ENCODE data around the gene MUC13.

GRCh38 chr3:124856677-124857076 is 77.9 kb downstream of the MUC13 start:
- TF ChIP-seq ZFP3 (CRISPR knock-in tag; IDR thresholded peaks at IDR 0.05): no peak
- no peak for TF ChIP-seq RARB (CRISPR knock-in tag; IDR thresholded peaks at IDR 0.05)
- no peak for TF ChIP-seq PATZ1 (CRISPR knock-in tag; IDR thresholded peaks at IDR 0.05; ENCODE audit: borderline replicate concordance)
